ENCODE data around the gene CCDC12.

DNA sequence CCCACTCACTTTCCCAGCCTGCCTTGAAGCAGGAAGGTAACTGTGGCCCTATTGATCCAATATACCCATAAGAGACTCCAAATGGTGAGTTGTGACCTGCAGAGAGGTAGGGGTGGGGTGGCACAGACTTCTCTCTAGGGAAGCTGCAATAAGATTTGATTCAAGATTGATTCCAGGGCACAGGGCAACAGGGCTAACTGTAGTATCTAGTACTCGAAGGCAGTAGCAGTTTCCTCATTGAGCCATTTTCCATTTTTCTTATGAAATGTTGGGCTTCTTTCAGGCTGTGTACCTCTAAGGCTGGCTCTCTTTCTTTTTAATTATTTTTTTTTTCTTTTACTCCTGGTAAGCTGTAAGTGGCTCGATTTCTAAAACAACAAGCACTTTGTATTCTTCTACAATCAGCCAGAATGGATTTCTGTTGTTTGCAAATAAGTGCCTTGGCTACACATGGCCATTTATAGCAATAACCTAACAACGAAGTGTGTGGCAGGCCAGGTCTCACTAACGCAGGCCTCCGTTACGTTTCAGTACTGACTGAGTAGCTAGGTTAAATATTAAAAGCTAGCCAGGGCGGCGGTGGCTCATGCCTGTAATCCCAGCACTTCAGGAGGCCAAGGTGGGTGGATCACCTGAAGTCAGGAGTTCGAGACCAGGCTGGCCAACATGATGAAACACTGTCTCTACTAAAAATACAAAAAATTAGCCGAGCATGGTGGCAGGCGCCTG, 19.3 kb downstream of the CCDC12 start:
- no peak for TF ChIP-seq EP300 (IDR thresholded peaks at IDR 0.05)
- TF ChIP-seq, protein P1, sequence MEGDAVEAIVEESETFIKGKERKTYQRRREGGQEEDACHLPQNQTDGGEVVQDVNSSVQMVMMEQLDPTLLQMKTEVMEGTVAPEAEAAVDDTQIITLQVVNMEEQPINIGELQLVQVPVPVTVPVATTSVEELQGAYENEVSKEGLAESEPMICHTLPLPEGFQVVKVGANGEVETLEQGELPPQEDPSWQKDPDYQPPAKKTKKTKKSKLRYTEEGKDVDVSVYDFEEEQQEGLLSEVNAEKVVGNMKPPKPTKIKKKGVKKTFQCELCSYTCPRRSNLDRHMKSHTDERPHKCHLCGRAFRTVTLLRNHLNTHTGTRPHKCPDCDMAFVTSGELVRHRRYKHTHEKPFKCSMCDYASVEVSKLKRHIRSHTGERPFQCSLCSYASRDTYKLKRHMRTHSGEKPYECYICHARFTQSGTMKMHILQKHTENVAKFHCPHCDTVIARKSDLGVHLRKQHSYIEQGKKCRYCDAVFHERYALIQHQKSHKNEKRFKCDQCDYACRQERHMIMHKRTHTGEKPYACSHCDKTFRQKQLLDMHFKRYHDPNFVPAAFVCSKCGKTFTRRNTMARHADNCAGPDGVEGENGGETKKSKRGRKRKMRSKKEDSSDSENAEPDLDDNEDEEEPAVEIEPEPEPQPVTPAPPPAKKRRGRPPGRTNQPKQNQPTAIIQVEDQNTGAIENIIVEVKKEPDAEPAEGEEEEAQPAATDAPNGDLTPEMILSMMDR (IDR thresholded peaks at IDR 0.05), result no peak
- TF ChIP-seq POLR2A (IDR thresholded peaks at IDR 0.05), result no peak

Measured in suprapubic skin (tissue), 3 donors.